RWPE1 (cell line): ENCODE results near the gene RAB7A.
"Not testable (repeated sequence)": the region's sequence is repeated elsewhere in the genome, so short reads cannot be mapped to it uniquely, and the experiment has no call there.

ENCODE experiments used
- CTCF ChIA-PET: fragments of 350-600 bp; sonication (Branson Sonifier 250); formaldehyde crosslinking; extraction: SDS; loops from one replicate; lab custom pipeline; 2021; lab: Yijun Ruan, JAX
- POLR2A ChIA-PET: fragments of 400-600 bp; formaldehyde crosslinking; extraction: SDS; loops from one replicate; lab custom pipeline; 2020; ENCODE audit warnings: antibody characterized with exemption; ENCODE audit not compliant: low non-redundant PET; lab: Yijun Ruan, JAX
- DNase-seq: peaks from one replicate; pipeline ENCODE4 v3.0.0; 2012; ENCODE audit warnings: low spot score
- H3K27ac ChIP-seq: fragments of 450-650 bp; 2 replicates; pipeline ENCODE4 v1.5.1; 2017
- TF ChIP-seq, protein P1 (sequence below): fragments of 450-650 bp; conservative IDR thresholded peaks from 2 replicates; pipeline ENCODE4 v1.5.1; 2017; ENCODE audit warnings: low read depth, mild to moderate bottlenecking

RAB7A gene

DNA sequence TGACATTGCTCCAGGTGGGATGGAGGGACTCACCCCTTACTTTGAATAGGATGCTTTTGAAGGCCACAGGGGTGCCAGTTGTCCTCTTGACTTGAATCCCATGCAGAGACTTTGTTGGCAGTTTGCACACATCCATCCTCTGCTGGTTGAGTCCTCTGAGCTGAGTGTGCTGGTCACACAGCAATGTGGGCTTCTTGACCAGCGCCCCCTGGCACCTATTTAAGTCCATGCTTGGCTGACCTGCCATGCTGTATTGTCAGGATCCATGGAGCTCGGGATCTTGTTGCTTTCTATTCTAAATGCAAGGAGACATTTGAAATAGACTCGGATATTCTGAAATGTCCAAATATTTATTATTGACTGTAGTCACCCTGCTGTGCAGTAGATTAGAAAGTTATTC, 19.8 kb downstream of the RAB7A start:
- ChIA-PET POLR2A (no interaction called here), CTCF (no interaction called here)
- DNase-seq: no peak
- TF ChIP-seq, protein P1, sequence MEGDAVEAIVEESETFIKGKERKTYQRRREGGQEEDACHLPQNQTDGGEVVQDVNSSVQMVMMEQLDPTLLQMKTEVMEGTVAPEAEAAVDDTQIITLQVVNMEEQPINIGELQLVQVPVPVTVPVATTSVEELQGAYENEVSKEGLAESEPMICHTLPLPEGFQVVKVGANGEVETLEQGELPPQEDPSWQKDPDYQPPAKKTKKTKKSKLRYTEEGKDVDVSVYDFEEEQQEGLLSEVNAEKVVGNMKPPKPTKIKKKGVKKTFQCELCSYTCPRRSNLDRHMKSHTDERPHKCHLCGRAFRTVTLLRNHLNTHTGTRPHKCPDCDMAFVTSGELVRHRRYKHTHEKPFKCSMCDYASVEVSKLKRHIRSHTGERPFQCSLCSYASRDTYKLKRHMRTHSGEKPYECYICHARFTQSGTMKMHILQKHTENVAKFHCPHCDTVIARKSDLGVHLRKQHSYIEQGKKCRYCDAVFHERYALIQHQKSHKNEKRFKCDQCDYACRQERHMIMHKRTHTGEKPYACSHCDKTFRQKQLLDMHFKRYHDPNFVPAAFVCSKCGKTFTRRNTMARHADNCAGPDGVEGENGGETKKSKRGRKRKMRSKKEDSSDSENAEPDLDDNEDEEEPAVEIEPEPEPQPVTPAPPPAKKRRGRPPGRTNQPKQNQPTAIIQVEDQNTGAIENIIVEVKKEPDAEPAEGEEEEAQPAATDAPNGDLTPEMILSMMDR: no peak
- no peak overlapping the region for H3K27ac ChIP-seq

DNA sequence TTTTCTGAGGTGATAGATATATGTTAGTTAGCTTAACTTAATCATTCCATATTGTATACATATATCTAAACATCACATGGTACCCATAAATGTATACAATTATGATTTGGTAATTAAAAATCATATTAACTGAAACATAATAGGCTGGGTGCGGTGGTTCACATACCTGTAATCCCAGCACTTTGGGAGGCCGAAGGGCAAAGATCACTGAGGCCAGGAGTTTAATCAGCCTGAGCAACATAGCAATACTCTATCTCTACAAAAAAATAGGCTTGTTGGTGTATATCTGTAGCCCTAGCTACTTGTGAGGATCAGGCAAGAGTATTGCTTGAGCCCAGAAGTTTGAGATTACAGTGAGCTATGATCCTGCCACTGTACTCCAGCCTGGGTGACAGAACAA, 20.9 kb downstream of the RAB7A start:
- H3K27ac ChIP-seq: no peak overlapping the region
- DNase-seq: no peak
- CTCF ChIA-PET: no interaction called here
- POLR2A ChIA-PET: no interaction called here
- TF ChIP-seq, protein P1: no peak

DNA sequence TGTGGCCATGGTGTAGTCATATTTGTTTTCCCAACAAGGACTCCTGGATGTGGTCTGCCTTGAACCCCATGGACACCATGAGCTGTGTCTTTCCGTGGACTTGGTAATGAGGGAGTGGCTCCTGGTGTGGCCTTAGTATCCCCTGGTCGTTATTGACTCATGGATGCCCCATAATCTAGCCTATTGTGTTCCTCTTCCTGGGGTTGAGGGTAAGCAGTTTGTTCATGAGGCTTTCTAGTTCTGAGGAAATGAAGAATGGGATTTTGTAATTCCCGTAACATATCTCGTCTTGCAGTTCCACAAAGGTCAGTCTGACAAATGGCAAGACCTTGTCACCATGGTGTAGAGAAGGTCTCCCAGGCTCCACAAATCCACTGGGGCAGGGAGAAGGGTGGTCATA, 22.6 kb downstream of the RAB7A start:
- H3K27ac ChIP-seq: no peak overlapping the region
- DNase-seq: no peak
- ChIA-PET CTCF (no interaction called here), POLR2A (no interaction called here)
- TF ChIP-seq, protein P1: no peak

DNA sequence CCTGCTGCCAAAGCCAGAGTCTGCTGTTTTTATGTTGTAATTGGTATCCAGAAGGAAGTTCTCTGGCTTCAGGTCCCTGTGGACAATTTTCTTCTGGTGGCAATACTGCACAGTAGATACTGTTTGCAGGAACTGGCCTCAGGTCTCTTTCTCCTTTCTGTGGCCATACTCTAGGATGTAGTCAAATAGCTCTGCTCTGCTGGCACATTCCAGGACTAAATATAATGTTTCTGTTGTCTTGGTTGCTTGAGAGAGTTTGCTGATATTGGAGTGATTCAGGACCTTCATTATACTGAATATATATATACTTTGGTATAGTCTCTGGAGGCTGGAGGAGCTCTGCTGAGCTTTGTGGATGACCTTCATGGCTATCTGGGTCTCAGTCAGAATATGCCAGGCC, 23.1 kb downstream of the RAB7A start:
- POLR2A ChIA-PET: no interaction called here
- TF ChIP-seq, protein P1: no peak
- CTCF ChIA-PET: interaction anchor here (0.6 kb wide), 1 partner anchor 221 kb away, joined by 4 read pairs; no protein-coding TSS in a partner anchor
- no peak for DNase-seq
- no peak overlapping the region for H3K27ac ChIP-seq

DNA sequence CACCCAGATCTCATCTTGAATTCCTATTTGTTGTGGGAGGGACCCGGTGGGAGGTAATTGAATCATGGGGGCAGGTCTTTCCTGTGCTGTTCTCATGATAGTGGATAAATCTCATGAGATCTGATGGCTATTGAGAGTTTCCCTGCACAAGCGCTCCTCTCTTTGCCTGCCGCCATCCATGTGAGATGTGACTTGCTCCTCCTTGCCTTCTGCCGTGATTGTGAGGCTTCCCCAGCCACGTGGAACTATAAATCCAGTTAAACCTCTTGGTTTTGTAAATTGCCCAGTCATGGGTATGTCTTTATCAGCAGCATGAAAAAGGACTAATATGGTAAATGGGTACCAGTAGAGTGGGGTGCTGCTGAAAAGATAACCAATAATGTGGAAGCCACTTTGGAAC, 23.6 kb downstream of the RAB7A start:
- POLR2A ChIA-PET, H3K27ac ChIP-seq, DNase-seq: not testable (repeated sequence)
- CTCF ChIA-PET: interaction anchor here (0.6 kb wide), 1 partner anchor 220 kb away, joined by 4 read pairs; no protein-coding TSS in a partner anchor

DNA sequence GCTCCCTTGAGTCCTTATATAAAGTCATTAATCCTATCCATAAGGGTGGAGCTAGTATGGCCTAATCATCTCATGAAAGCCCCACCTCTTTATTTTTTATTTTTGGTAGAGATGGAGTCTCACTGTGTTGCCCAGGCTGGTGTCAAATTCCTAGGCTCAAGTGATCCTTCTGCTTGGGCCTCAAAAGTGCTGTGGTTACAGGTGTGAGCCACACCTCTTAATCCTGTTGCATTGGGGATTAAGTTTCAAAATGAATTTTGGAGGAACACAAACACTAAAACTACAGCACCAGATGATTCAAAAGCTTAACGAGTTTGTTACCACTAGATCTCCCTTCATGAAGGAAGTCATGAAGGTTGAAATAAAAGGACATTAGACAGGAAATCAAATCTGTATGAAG, 27.7 kb downstream of the RAB7A start:
- ChIA-PET POLR2A (no interaction called here), CTCF (interaction anchor here (0.7 to 1.0 kb wide), 2 partner anchors 10 to 341 kb away, joined by 3 read pairs; no protein-coding TSS in a partner anchor)
- H3K27ac ChIP-seq: no peak overlapping the region
- TF ChIP-seq, protein P1: no peak
- no peak for DNase-seq

DNA sequence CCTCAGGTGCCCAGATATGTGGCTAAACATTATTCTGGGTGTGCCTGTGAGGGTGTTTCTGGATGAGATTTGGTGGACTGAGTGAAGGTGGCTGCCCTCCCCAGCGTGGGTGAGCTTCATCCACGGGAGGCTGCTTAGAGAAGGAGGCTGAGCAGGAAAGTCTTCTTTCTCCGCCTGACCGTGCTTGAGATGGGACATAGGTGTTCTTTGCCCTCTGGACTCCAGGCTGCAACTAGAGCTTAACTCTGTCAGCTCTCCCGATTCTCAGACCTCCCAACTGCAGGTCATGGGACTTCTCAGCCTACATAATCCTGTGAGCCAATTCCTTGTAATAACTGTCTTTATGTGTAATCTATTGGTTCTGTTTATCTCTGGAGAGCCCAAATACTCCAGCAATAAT, 34.1 kb downstream of the RAB7A start:
- DNase-seq: no peak
- POLR2A ChIA-PET: no interaction called here
- H3K27ac ChIP-seq: peak overlapping the region; percentile 27
- TF ChIP-seq, protein P1: no peak
- CTCF ChIA-PET: no interaction called here
